Activated CD8-positive, alpha-beta memory T cell treated with anti-CD3 and anti-CD28 coated beads, Interleukin-2, amount 10 ng/mL, durations not matched to agents 7 days and 5 days (primary cell): ENCODE measurements around the gene TNFSF10. TPM values are rescaled to one million over a fixed set of nuclear protein-coding genes. Genes with fewer than 3 reads are reported as not detected.
A peak's percentile ranks its signal among the peaks of the same experiment; 100 is the strongest.

ENCODE experiments used
- ATAC-seq: fragments of 150-1000 bp; cut with Tn5 transposase; one replicate; pipeline ENCODE4 v1.10.0; 2021; ENCODE audit warnings: moderate library complexity
- CTCF ChIA-PET: fragments of 350-600 bp; sonication (Branson Sonifier 250); formaldehyde crosslinking; loops from one replicate; lab custom pipeline; 2021; ENCODE audit warnings: antibody characterized with exemption; lab: Charles Lee
- DNase-seq: peaks from one replicate; pipeline ENCODE4 v3.0.0-alpha.2; 2020
- H3K27ac Mint-ChIP-seq: one replicate; pipeline ENCODE4 v1.8.0; 2021; ENCODE audit warnings: mild to moderate bottlenecking, mixed read lengths
- H3K27me3 Mint-ChIP-seq: one replicate; pipeline ENCODE4 v1.8.0; 2021; ENCODE audit warnings: mixed read lengths
- H3K36me3 Mint-ChIP-seq: one replicate; pipeline ENCODE4 v1.8.0; 2021; ENCODE audit warnings: mild to moderate bottlenecking, mixed read lengths
- H3K4me1 Mint-ChIP-seq: one replicate; pipeline ENCODE4 v1.8.0; 2021; ENCODE audit warnings: mixed read lengths
- H3K4me3 Mint-ChIP-seq: one replicate; pipeline ENCODE4 v1.8.0; 2021; ENCODE audit warnings: mild to moderate bottlenecking, moderate library complexity, mixed read lengths
- H3K9me3 Mint-ChIP-seq: one replicate; pipeline ENCODE4 v1.8.0; 2022; ENCODE audit warnings: low read depth, mixed read lengths
- total RNA-seq, 2 experiments: library from RNA; stranded (reverse); gene quantifications; one replicate each; pipeline ENCODE4 v1.2.3, GENCODE V29; 2021

Gene TNFSF10
- total RNA-seq, 2 experiments from 2014 or later, result 144 to 256 TPM

DNA sequence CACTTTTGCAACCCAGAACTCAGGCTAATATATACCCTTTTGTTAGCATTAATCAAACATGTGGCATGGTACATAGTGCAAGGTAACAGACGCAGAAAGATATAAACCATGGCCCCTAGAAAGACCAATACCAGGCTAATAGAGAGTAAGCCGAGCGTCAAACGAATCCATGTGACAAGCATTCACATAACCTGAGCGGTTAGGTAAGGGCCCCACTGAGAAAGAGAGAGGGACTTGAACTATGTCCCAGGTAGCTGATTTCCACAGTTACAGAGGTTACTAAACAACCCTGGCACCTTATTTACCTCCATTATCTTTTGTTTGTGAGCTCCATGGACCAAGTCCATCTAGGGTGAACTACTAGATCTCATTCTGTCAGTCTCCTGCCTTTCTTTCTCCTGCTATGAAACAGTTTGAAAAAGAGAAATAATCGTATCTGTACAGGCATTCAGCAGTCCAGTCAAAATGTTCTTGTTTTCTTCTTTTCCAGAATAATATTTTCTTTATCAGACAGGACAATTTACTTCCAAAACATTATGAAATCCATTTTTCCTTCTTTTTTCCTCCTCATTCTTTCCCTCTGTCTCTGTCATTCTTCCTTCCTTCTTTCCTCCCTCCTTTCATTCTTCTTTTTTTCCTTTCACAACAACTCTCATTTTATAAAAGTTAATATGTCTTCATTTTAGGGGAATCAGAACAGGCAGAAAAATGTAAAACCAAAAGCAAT is 30.5 kb upstream of the TNFSF10 start:
- peaks cover 44% of the 10 kb centered on the region for H3K4me1 Mint-ChIP-seq
- ATAC-seq (no peak), DNase-seq (no peak)
- CTCF ChIA-PET, result no interaction called here
- peaks cover 3% of the 10 kb centered on the region for H3K9me3 Mint-ChIP-seq
- H3K36me3 Mint-ChIP-seq, result peaks cover 9% of the 10 kb centered on the region
- H3K4me3 Mint-ChIP-seq, result no peak overlapping the region
- no peaks in the 10 kb centered on the region for H3K27me3 Mint-ChIP-seq
- no peak overlapping the region for H3K27ac Mint-ChIP-seq

DNA sequence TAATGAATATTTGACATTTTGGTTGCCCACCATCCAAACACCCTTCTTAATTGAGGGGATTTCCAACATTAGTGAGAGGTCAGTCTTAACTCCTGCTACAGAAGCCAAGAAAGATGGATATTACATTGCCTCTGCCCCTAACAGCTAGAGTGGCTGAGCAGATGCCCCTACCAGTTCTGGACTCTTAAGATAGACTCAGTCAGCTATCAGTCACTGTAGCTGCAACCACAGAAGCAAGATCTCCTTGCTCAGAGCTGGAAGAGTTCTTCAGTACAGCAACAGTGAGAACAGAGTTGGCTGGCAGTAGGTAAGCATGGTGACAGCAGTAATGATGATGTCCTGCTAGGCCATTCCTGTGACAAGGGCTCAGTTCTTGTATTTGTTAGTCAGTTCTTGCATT is 29.4 kb upstream of the TNFSF10 start:
- Mint-ChIP-seq H3K27me3 (no peaks in the 10 kb centered on the region), H3K27ac (no peak overlapping the region), H3K9me3 (peaks cover 3% of the 10 kb centered on the region), H3K36me3 (peaks cover 16% of the 10 kb centered on the region), H3K4me3 (no peak overlapping the region), H3K4me1 (peaks cover 44% of the 10 kb centered on the region)
- ATAC-seq (no peak), DNase-seq (no peak)
- CTCF ChIA-PET, result interaction anchor here (1.3 kb wide), 1 partner anchor 43 kb away, joined by 5 read pairs; no protein-coding TSS in a partner anchor

DNA sequence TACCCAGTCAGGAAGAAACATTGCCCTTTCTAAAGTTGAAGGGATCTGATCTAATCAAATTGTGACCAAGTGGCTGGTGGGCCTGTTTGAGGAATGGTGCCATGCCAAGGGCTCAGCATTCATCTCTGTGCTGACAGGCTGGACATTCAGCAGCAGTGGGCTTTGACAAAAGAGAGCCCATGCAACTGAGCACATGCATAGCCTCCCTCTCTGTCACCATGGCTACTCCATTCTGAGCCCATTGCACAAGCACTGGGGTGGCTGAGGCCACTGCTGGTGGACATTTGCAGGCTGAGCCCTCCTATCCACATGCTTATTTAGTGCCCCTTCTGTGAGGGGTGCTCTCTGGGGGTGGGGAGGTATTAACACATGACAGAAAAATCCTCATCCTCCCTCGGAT is 28.6 kb upstream of the TNFSF10 start:
- no peak for DNase-seq
- Mint-ChIP-seq H3K4me3 (no peak overlapping the region), H3K4me1 (peaks cover 43% of the 10 kb centered on the region), H3K27me3 (no peaks in the 10 kb centered on the region), H3K36me3 (peaks cover 19% of the 10 kb centered on the region), H3K27ac (no peak overlapping the region), H3K9me3 (peaks cover 3% of the 10 kb centered on the region)
- no peak for ATAC-seq
- CTCF ChIA-PET, result interaction anchor here (1.3 to 1.5 kb wide), 2 partner anchors 44 kb away, joined by 5 to 6 read pairs; no protein-coding TSS in a partner anchor

DNA sequence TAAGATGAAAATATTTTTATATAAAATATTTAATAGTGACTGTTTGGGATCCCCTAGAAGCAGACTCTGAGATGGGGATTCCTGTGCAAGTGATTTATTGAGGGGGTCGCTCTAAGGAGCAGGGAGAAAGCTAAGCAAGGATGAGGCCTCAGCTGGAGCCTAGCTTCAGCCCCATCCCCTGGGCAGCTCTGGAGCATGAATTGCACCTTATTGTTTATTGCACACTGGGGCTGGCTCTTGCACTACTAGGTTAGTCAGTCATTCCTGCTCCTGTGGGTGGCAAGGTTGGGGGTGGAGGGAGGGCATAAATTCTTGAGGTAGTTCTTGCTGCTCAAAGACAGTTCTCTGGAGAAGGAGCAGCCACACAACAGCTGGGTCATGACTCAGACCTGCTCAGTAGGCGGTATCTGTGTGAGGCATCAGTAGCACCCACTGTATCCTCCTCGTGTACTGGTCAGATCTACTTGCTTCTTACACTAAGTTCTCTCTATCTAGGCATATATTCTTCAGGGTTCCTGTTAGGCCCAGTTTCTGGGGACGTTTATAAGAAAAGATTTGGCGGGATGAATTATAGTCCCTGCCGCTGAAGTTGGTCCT is 27.2 kb upstream of the TNFSF10 start:
- peak overlapping the region; percentile 76 for H3K27ac Mint-ChIP-seq
- DNase-seq (peak; percentile 91), ATAC-seq (peak; percentile 99)
- CTCF ChIA-PET, result interaction anchor here (0.8 to 2.2 kb wide), 6 partner anchors 20 to 45 kb away, joined by 3 to 6 read pairs (median 6); no protein-coding TSS in a partner anchor
- H3K27me3 Mint-ChIP-seq, result no peaks in the 10 kb centered on the region
- peaks cover 25% of the 10 kb centered on the region for H3K36me3 Mint-ChIP-seq
- H3K9me3 Mint-ChIP-seq, result peaks cover 3% of the 10 kb centered on the region
- no peak overlapping the region for H3K4me3 Mint-ChIP-seq
- H3K4me1 Mint-ChIP-seq, result peaks cover 50% of the 10 kb centered on the region

DNA sequence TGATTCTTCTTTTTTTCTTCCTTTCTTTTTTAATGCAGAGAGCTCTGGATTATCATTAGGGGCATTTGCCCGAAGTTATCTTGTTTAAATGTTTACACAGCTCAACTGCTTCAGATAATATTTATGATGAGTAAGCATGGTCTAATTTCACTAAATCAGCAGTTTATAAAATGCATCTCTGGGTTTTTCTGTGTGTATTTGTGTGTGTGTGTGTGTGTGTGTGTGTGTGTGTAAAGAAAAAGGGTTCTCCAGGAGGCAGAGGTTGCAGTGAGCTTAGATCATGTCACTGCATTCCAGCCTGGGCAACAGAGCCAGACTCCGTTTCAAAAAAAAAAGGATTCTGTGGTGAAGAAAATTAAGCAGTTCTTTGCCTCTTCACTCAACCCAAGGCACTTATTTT is 25.9 kb upstream of the TNFSF10 start:
- Mint-ChIP-seq H3K4me3 (no peak overlapping the region), H3K4me1 (peaks cover 57% of the 10 kb centered on the region)
- ATAC-seq, result no peak

DNA sequence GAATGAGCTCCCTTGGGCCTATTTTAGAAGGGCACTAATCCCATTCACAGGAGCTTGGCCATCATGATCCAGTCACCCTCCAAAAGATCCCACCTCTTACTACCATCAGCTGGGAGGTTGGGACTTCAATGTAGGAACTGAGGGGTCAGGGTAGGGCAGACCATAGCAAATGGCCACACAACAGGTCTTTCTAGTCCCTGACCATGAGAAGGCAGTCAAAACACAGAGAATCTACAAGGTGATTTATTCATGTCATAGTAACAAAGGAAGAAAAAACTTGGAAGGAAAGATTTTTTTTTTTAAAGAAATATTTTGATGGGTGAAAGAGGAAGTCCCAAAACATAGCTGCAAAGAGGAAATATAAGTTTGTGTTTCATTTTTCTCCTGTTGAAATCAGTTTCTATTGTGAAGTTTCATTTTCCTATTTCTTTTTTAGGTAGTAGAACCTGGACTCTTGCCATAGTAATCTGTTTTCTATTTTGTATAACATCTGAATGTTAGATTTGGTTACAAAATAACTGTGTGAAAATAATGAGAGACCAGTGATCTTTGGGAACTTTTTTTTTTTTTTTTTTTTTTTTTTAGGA is 23.5 kb upstream of the TNFSF10 start:
- CTCF ChIA-PET, result interaction anchor here (1.0 to 4.6 kb wide), 7 partner anchors 9 to 164 kb away, joined by 3 to 21 read pairs (median 4); partner anchors contain the start of gene NCEH1
- peak overlapping the region; percentile 76 for H3K27ac Mint-ChIP-seq
- H3K36me3 Mint-ChIP-seq, result peaks cover 22% of the 10 kb centered on the region
- H3K4me1 Mint-ChIP-seq, result peaks cover 59% of the 10 kb centered on the region
- ATAC-seq, result no peak
- no peak overlapping the region for H3K4me3 Mint-ChIP-seq
- DNase-seq, result no peak
- peaks cover 3% of the 10 kb centered on the region for H3K9me3 Mint-ChIP-seq
- H3K27me3 Mint-ChIP-seq, result no peaks in the 10 kb centered on the region

More for the DNA sequence above, 25.9 kb upstream of the TNFSF10 start:
- peaks cover 3% of the 10 kb centered on the region for H3K9me3 Mint-ChIP-seq
- no peak overlapping the region for H3K27ac Mint-ChIP-seq
- no peak for DNase-seq
- CTCF ChIA-PET, result interaction anchor here (0.7 to 2.2 kb wide), 7 partner anchors 8 to 72 kb away, joined by 3 to 6 read pairs (median 4); no protein-coding TSS in a partner anchor
- H3K27me3 Mint-ChIP-seq, result no peaks in the 10 kb centered on the region
- peaks cover 25% of the 10 kb centered on the region for H3K36me3 Mint-ChIP-seq

DNA sequence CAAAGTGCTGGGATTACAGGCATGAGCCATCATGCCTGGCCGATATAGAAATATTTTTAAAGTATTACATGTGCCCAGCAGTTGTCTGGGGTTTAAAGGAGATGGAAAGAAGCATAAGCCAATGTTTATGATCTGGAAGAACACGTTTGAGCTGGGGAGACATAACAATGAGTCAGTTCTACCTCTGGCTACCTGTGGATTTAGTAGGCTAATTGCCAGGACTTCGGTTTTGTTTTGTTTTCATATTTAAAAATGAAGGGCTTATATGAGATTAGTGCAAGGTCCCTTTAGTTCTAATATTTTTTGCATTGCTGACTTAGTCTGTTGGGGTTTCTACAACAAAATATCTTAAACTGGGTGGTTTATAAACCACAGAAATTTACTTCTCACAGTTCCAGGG is 22.9 kb upstream of the TNFSF10 start:
- DNase-seq (no peak), ATAC-seq (no peak)
- H3K27ac Mint-ChIP-seq, result peak overlapping the region; percentile 76
- H3K36me3 Mint-ChIP-seq, result peaks cover 22% of the 10 kb centered on the region
- CTCF ChIA-PET, result interaction anchor here (1.0 to 4.6 kb wide), 8 partner anchors 9 to 165 kb away, joined by 3 to 21 read pairs (median 4); partner anchors contain the start of gene NCEH1
- no peaks in the 10 kb centered on the region for H3K27me3 Mint-ChIP-seq
- no peak overlapping the region for H3K4me3 Mint-ChIP-seq
- peaks cover 3% of the 10 kb centered on the region for H3K9me3 Mint-ChIP-seq
- H3K4me1 Mint-ChIP-seq, result peaks cover 53% of the 10 kb centered on the region

DNA sequence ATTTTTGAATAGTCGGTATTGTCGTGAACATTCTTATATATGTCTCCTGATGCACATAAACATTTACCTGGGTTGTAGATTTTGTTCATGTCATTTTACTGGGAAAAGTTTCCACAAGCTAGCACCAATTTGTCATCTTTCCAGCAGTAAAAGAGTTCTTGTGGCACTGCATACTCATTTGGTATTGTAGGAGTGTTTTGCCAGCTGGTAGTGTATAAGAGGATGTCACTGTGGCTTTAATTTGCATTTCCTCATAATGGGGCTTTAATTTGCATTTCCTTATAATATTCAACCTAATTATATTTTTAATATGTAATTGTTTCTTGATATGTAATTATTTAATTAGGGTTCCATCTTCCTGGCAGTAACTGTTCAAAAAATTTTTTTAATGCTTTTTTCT is 21.2 kb upstream of the TNFSF10 start:
- CTCF ChIA-PET, result interaction anchor here (1.1 to 4.6 kb wide), 4 partner anchors 14 to 67 kb away, joined by 3 to 21 read pairs (median 6); no protein-coding TSS in a partner anchor
- Mint-ChIP-seq H3K27ac (no peak overlapping the region), H3K27me3 (no peaks in the 10 kb centered on the region), H3K4me1 (peaks cover 39% of the 10 kb centered on the region), H3K36me3 (peaks cover 22% of the 10 kb centered on the region), H3K9me3 (peaks cover 3% of the 10 kb centered on the region), H3K4me3 (no peak overlapping the region)
- ATAC-seq (no peak), DNase-seq (no peak)

DNA sequence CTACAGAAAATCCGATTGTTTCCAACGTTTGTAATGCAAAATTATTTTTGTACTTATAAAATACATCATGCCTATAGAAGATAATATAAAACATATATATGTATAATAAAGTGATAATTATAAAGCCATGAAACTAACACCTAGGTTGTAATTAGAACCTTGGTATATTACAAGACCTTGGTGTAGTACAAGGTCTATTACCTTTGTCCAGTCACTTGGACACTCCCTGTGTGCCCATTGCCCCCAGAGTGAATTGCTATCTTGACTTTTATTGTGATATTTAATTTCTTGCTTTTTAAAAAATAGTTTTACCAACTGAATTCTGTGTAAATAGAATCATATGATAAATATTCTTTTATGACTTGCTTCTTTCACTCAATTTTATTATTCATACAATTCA is 20.7 kb upstream of the TNFSF10 start:
- Mint-ChIP-seq H3K9me3 (peaks cover under 1% of the 10 kb centered on the region), H3K4me3 (no peak overlapping the region), H3K27ac (no peak overlapping the region), H3K36me3 (peaks cover 23% of the 10 kb centered on the region), H3K4me1 (peaks cover 40% of the 10 kb centered on the region), H3K27me3 (no peaks in the 10 kb centered on the region)
- DNase-seq, result no peak
- CTCF ChIA-PET, result interaction anchor here (4.6 kb wide), 1 partner anchor 14 kb away, joined by 21 read pairs; no protein-coding TSS in a partner anchor
- ATAC-seq, result no peak

DNA sequence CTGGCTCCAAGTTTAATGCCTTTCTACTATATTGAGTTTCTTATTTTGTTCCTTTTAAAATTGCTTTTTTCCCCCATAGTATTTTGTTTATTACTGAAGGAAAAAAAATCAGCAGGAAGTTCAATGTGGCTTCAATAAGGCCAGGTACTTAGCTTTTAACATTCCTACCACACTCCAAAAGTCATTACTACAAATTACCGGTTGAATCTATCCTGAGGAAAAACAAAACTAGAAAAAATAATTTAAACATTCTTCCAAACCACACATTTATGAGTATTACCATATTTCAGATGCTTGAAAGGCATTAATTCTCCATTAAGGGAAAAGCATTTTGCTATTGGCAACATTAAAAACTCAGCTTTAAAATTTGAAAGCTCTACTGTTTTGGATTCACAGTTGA is 20.2 kb upstream of the TNFSF10 start:
- CTCF ChIA-PET, result interaction anchor here (4.6 kb wide), 1 partner anchor 13 kb away, joined by 21 read pairs; no protein-coding TSS in a partner anchor
- H3K4me1 Mint-ChIP-seq, result peaks cover 43% of the 10 kb centered on the region
- no peak overlapping the region for H3K4me3 Mint-ChIP-seq
- no peak for DNase-seq
- H3K36me3 Mint-ChIP-seq, result peaks cover 24% of the 10 kb centered on the region
- no peaks in the 10 kb centered on the region for H3K27me3 Mint-ChIP-seq
- H3K9me3 Mint-ChIP-seq, result peaks cover 3% of the 10 kb centered on the region
- no peak overlapping the region for H3K27ac Mint-ChIP-seq
- ATAC-seq, result no peak

DNA sequence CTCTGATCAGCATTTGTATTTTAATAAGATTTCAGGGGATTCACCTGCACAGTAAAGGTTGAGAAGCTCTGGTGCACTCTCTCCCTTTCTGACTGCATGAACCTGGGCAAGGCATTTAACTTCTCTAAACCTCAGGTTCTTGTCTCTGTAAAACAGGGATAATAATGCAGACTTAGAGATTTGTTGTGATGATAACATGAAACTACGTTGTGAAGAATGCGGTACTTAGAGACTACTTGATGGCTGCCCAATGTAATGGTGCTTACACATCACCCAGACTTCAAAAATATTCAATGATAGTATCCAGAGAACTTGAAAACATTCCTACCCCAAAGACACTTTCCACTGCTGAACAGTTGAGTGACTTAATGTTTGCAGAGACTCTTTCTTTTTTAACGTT is 19.8 kb upstream of the TNFSF10 start:
- ATAC-seq, result no peak
- Mint-ChIP-seq H3K27ac (no peak overlapping the region), H3K36me3 (peaks cover 24% of the 10 kb centered on the region), H3K4me3 (no peak overlapping the region), H3K27me3 (no peaks in the 10 kb centered on the region), H3K9me3 (peaks cover 3% of the 10 kb centered on the region), H3K4me1 (peaks cover 44% of the 10 kb centered on the region)
- CTCF ChIA-PET, result interaction anchor here (4.6 kb wide), 1 partner anchor 13 kb away, joined by 21 read pairs; no protein-coding TSS in a partner anchor
- no peak for DNase-seq

DNA sequence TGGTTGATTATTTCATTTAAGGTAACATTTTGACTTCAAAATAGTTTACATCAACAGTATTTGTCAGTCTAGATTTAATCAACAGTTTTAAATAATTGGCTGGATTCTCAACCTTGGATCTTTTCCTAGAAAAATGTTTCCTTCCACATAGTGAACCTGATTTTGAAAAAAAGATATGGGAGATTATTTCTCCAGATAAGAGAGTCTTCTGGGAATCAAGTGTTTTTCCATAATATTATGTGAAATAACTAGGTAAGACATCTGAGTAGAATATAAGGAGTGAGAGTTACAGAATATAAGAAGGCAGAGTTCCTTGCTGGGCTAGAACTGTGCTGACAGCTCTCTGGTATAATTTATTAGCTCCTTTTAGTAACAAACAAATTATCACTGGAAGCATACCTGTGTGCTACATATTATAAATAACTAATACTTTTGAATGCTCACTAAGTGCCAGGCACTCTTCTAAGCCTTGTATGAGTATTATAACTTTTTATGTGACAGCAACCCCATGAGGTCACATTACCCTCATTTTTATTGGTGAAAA is 18.8 kb upstream of the TNFSF10 start:
- no peaks in the 10 kb centered on the region for H3K27me3 Mint-ChIP-seq
- peaks cover 3% of the 10 kb centered on the region for H3K9me3 Mint-ChIP-seq
- H3K4me3 Mint-ChIP-seq, result no peak overlapping the region
- ATAC-seq (no peak), DNase-seq (no peak)
- CTCF ChIA-PET, result interaction anchor here (0.9 to 3.1 kb wide), 3 partner anchors 9 to 54 kb away, joined by 3 to 15 read pairs (median 3); no protein-coding TSS in a partner anchor
- H3K36me3 Mint-ChIP-seq, result peaks cover 22% of the 10 kb centered on the region
- no peak overlapping the region for H3K27ac Mint-ChIP-seq
- peaks cover 48% of the 10 kb centered on the region for H3K4me1 Mint-ChIP-seq

DNA sequence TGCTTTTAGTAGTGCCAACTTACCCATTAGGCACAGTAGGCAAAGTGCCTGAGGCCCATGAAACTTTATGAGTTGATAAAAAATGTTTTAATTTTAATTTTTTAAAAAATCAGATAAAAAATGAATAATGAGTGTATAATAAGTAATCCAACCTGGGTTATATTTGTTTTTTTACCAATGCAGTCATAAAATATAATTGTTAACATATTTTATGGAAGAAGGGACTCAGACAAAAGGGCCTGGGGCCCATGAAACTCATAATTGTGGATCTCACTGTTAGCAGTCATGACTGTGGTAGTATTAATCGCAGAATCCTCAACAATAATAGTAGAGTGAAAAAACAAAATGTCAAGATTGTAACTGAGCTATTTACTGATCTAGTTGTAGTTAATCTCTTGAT is 16.8 kb upstream of the TNFSF10 start:
- CTCF ChIA-PET, result interaction anchor here (0.8 to 3.1 kb wide), 2 partner anchors 10 to 56 kb away, joined by 3 to 15 read pairs; no protein-coding TSS in a partner anchor
- Mint-ChIP-seq H3K27me3 (no peaks in the 10 kb centered on the region), H3K4me3 (no peak overlapping the region), H3K4me1 (peaks cover 50% of the 10 kb centered on the region), H3K27ac (no peak overlapping the region), H3K9me3 (peaks cover 3% of the 10 kb centered on the region), H3K36me3 (peaks cover 24% of the 10 kb centered on the region)
- ATAC-seq (no peak), DNase-seq (no peak)
